ENCODE results near the gene ANTXR1. TPM values are rescaled to one million over a fixed set of nuclear protein-coding genes. Genes with fewer than 3 reads are reported as not detected.

The ANTXR1 gene
- polyA plus RNA-seq, 6 donors from 2014 or later: not detected

DNA sequence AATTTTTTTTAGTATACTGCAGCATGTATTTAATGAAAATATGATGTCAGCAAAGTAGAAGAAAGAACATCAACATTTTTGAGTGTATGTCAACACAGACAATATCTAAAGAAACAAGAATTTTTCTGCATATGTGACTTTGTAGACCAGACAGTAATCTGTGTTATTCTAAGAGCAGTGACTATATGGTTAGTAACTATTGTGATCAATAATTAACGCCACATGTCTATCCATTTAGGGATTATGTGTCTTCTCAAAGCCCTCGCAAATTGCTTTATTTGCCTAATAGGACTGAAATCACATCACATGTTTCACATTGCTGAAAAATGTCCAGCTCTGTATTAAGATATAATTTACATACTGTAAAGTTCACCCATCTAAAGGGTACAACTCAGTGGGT is 266.2 kb downstream of the ANTXR1 start:
- Mint-ChIP-seq H3K9me3 (peaks cover 0 to 4% (median 0%) of the 10 kb centered on the region in 7 donors), H3K4me1 (no peaks in the 10 kb centered on the region), H3K27ac (no peak overlapping the region), H3K27me3 (peaks cover 9 to 33% (median 14%) of the 10 kb centered on the region in 3 donors), H3K36me3 (no peaks in the 10 kb centered on the region), H3K4me3 (no peak overlapping the region)
- DNase-seq (no peak), ATAC-seq (ENCODE audit: low read depth in 2 of 2) (no peak)

DNA sequence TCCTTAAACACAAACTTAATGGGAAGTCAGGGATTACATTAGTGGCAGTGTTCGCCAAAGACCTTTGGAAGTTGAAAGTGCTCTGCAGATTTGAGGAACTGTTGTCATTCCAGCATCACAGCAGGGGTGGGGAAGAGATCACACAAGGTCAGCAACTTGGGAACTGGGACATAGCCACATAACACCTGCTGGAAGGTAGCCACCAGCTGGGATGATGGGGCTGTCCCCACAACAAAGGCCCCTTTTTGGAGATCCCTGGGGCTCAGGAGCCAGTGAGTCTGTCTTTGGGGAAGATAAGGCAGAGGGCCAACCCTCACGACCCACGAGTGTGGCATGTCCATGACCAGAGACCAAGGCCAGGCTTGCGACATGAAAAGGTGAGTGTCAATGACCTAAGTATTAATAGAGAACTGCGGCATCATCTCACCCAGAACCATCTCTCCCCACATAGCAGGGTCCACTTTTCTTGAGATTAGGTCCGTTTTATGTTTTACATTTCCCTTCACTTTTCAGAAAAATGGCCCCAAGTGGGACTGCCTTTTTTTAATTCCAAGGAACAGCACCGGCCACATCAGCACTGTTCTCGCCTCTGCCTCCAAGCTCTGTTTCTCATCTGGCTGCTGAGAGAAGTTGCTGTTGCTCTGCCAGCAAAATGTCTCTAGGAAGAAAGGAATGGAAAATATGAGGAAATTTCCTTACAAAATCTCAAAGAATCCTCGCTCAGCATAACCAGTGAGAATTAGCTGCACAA is 267.1 kb downstream of the ANTXR1 start:
- Mint-ChIP-seq H3K4me3 (no peak overlapping the region), H3K27me3 (peaks cover 7 to 24% (median 9%) of the 10 kb centered on the region in 3 donors), H3K27ac (no peak overlapping the region), H3K36me3 (no peaks in the 10 kb centered on the region), H3K4me1 (no peaks in the 10 kb centered on the region), H3K9me3 (peaks cover 0 to 4% (median 0%) of the 10 kb centered on the region in 7 donors)
- ATAC-seq (ENCODE audit: low read depth in 2 of 2): no peak
- DNase-seq: no peak

DNA sequence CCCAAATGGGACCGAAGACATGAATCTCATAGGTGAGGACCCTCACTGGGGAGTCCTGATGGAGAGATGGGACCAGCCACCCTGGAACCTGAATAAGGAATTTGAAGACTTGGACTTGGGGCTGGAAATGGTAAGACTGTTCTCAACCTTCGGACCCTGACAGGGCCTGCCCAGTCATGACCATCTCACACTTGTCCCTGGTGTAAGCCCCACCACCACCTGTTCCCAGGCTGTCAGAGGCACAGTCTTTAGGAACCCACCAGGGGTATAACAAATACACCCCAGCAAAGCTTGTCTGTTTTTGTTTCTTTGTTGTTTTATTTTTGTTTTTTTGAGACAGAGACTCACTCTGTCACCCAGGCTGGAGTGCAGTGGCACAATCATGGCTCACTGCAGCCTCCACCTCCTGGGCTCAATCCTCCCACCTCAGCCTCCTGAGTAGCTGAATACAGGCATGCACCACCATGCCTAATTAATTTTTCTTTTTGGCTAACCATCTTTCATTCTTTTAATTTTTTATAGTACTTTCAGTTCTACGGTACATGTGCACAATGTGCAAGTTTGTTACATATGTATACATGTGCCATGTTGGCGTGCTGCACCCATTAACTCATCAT is 267.9 kb downstream of the ANTXR1 start:
- ATAC-seq (ENCODE audit: low read depth in 2 of 2): no peak
- no peak for DNase-seq
- Mint-ChIP-seq H3K27ac (no peak overlapping the region), H3K36me3 (no peaks in the 10 kb centered on the region), H3K4me3 (no peak overlapping the region), H3K4me1 (no peaks in the 10 kb centered on the region), H3K9me3 (peaks cover 0 to 4% (median 0%) of the 10 kb centered on the region in 7 donors), H3K27me3 (peaks cover 0 to 18% (median 5%) of the 10 kb centered on the region in 3 donors)

DNA sequence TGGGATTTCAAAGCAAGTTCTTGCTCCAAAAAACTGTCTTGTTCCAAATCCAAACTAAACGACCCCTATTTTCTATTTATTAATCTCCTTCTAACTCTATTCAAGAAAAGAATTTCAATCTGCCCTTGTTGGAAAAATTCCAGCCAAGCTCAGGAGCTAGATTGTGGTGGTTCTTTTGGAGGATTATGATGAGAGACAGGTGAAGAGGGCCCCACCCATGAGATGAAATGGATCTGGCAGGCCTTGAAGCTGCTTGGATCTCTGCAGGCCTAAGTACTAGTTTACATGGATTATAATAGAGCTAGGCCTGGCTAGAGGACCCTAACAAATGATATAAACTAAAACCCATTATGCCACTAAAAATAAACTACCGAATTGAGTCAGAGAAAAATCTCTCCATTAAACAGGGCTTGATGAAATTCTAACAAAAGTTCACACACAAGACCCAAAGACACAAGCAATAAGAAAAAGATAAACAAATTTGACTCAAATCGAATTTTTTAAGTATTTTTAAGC is 272.5 kb downstream of the ANTXR1 start:
- H3K4me1 Mint-ChIP-seq: no peaks in the 10 kb centered on the region
- no peak for DNase-seq

DNA sequence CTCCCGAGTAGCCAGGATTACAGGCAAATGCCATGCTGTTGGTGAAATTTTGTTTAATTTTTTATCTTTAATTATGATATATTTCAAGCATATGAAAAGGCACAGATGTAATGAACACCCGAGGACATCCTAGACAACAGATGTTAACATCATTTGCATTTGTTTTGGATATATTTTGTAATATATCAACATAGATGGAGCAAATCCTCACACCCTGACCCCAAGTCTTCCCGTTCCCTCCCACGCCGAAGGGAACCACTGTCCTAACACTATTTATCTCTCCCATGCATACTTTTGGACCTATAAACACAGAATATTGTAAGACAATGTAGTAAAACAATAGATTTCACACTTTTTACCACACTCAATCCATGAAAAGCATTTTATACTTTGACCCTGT is 274.6 kb downstream of the ANTXR1 start:
- DNase-seq (no peak), ATAC-seq (ENCODE audit: low read depth in 2 of 2) (no peak)
- Mint-ChIP-seq H3K4me1 (no peaks in the 10 kb centered on the region), H3K36me3 (no peaks in the 10 kb centered on the region), H3K4me3 (no peak overlapping the region), H3K27ac (peak overlapping the region in 1 of 6 donors; percentile 24), H3K27me3 (peaks cover 0 to 11% (median 0%) of the 10 kb centered on the region in 3 donors), H3K9me3 (peaks cover 0 to 3% (median 0%) of the 10 kb centered on the region in 7 donors)

More for the DNA sequence above, 272.5 kb downstream of the ANTXR1 start:
- Mint-ChIP-seq H3K27me3 (peaks cover 0 to 11% (median 0%) of the 10 kb centered on the region in 3 donors), H3K27ac (no peak overlapping the region), H3K9me3 (peaks cover 0 to 3% (median 0%) of the 10 kb centered on the region in 7 donors), H3K4me3 (no peak overlapping the region), H3K36me3 (no peaks in the 10 kb centered on the region)
- ATAC-seq (ENCODE audit: low read depth in 2 of 2): no peak

DNA sequence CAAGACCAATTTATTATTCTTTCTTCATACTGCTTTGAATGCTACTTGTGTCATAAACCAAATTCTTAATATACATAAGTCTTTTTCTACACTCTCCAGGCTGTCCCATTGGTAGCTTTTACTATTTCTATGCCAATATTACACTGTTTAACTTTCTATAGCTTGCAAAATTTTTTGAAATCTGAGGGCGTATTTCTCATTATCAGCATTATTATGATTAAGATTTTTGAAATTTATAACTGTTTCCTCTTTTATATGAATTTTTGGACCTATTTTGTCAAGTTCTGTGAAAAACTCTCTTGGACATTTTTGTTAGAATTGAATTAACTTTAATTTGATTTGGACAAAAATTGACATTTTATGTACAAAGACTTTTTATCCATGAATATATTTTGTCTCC is 275.4 kb downstream of the ANTXR1 start:
- H3K27ac Mint-ChIP-seq: no peak overlapping the region
- DNase-seq: no peak
- H3K36me3 Mint-ChIP-seq: no peaks in the 10 kb centered on the region
- H3K4me1 Mint-ChIP-seq: no peaks in the 10 kb centered on the region
- H3K9me3 Mint-ChIP-seq: peaks cover 0 to 3% (median 0%) of the 10 kb centered on the region in 7 donors
- peaks cover 0 to 11% (median 0%) of the 10 kb centered on the region in 3 donors for H3K27me3 Mint-ChIP-seq
- ATAC-seq (ENCODE audit: low read depth in 2 of 2): no peak
- no peak overlapping the region for H3K4me3 Mint-ChIP-seq

DNA sequence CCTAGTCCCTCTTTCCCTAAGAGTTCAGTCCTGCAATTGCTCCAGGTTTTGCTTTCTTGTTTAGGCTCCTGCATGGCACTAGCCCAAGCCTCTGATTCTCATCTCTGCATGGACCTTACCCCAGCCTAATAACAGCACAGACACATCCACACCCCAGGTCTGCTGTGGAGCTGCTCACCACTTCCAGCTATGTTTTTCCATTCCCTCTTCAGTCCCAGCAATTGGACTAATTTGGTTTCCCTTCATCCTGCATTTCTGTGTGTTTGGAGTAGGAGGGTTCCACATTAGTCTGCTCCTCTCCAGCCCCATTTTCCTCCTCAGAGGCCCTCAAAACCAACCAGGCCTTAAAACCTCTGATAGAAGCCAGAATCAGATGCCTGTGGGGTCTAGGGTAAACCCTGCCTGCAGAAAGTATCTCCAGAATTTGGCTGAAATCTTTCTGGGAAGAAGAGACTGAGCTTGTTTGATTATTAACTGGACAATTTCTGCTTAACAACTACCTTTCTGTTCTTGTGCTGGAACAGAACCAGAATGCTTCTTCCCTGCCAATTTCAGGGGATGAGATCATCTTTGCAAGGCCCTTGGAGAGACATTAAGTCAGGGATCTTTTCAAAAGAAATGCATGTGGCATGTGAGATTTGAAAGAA is 278.1 kb downstream of the ANTXR1 start:
- peak overlapping the region in 1 of 6 donors; percentile 48 for H3K27ac Mint-ChIP-seq
- no peaks in the 10 kb centered on the region for H3K4me1 Mint-ChIP-seq
- ATAC-seq (ENCODE audit: low read depth in 2 of 2): no peak
- DNase-seq: no peak
- H3K4me3 Mint-ChIP-seq: no peak overlapping the region
- peaks cover 0 to 3% (median 0%) of the 10 kb centered on the region in 7 donors for H3K9me3 Mint-ChIP-seq
- no peaks in the 10 kb centered on the region for H3K36me3 Mint-ChIP-seq
- H3K27me3 Mint-ChIP-seq: peaks cover 0 to 19% (median 0%) of the 10 kb centered on the region in 3 donors

DNA sequence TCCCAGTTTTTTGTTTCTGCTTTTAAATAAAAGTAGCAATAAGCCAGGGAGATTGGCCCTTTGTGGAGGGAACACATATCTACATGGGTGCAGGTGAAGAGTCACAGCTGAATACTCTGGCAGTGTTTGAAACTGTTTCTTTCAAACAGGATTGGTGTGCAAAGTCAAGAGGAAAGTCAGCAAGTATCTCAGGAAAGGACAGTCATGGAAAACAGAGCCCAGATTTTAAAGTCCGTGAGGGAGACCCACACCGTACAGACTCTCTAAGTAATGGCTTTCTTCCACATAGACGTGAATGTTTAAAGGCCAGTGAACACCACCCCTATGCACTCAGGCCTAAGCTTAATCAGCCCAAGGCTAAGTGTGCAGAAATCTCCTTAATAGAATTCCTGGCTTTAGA is 278.7 kb downstream of the ANTXR1 start:
- DNase-seq: no peak
- Mint-ChIP-seq H3K36me3 (no peaks in the 10 kb centered on the region), H3K4me1 (no peaks in the 10 kb centered on the region), H3K4me3 (no peak overlapping the region), H3K27me3 (peaks cover 0 to 19% (median 0%) of the 10 kb centered on the region in 3 donors), H3K27ac (no peak overlapping the region), H3K9me3 (peaks cover 0 to 3% (median 0%) of the 10 kb centered on the region in 7 donors)
- ATAC-seq (ENCODE audit: low read depth in 2 of 2): no peak

DNA sequence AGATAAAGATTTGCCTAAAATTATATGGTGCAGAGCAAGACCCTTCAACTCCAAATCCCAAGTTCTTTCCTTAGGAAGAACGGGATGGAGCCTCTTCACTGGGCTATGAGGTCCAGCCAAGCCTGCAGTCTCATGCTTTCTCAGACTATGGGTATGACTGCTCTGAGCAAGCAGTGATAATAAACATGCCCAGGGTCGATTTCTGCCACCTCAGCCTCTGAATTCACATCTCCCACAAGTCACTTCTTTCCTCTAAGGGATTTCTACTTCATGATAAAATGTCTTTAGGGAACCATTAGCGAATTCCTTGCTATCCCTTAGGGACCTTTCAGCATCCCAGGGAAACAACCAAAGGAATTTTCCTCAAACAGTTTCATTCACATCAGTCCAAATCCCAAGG is 279.3 kb downstream of the ANTXR1 start:
- Mint-ChIP-seq H3K27ac (no peak overlapping the region), H3K36me3 (no peaks in the 10 kb centered on the region), H3K27me3 (peaks cover 0 to 19% (median 0%) of the 10 kb centered on the region in 3 donors), H3K4me3 (no peak overlapping the region), H3K4me1 (no peaks in the 10 kb centered on the region), H3K9me3 (peaks cover 0 to 3% (median 0%) of the 10 kb centered on the region in 7 donors)
- DNase-seq: no peak
- ATAC-seq (ENCODE audit: low read depth in 2 of 2): no peak

DNA sequence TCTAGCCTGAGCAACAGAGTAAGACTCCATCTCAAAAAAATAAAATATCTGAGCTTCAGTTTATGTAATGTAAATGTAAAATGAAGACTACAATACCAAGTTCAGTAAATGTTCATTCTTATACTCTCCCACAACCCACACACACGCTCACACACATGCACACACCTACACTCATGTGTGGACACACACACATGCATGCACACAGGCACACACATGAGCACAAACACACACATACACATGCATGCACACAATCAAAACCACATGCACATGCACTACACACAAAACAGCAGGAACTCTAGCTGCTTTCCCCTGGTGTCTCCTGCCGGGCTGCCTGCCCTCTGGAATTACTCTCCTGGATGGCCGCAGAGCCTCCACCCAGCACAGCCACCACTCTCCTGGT is 283.4 kb downstream of the ANTXR1 start:
- no peaks in the 10 kb centered on the region for H3K9me3 Mint-ChIP-seq
- H3K27me3 Mint-ChIP-seq: peaks cover 0 to 8% (median 6%) of the 10 kb centered on the region in 3 donors
- ATAC-seq (ENCODE audit: low read depth in 2 of 2) (no peak), DNase-seq (no peak)
- H3K27ac Mint-ChIP-seq: no peak overlapping the region
- H3K4me3 Mint-ChIP-seq: no peak overlapping the region
- no peaks in the 10 kb centered on the region for H3K36me3 Mint-ChIP-seq
- H3K4me1 Mint-ChIP-seq: no peaks in the 10 kb centered on the region

DNA sequence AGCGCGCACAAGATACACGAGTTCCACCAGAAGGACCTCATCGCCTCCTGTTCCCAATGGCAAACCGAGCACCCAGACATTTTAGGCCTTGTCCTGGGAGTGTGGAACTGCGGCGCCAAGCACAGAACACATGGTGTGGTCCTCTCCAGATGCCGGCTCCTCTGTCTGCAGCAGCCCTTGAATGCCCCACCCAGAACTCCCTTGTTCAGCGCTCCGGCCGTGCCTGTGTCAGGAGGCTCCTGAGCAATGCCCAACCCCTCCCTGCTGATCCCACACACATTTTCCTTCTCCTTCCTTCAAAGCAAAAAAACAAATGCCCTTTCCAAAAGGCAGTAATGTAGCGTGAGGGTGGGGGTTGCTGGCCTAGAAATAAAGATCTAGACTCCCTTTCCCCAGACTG is 284.2 kb downstream of the ANTXR1 start:
- no peak for DNase-seq
- peak overlapping the region in 2 of 6 donors; percentile 16 to 59 for H3K27ac Mint-ChIP-seq
- no peak for ATAC-seq (ENCODE audit: low read depth in 2 of 2)
- H3K4me1 Mint-ChIP-seq: no peaks in the 10 kb centered on the region
- H3K9me3 Mint-ChIP-seq: no peaks in the 10 kb centered on the region
- no peak overlapping the region for H3K4me3 Mint-ChIP-seq
- H3K27me3 Mint-ChIP-seq: peaks cover 2 to 14% (median 10%) of the 10 kb centered on the region in 3 donors
- H3K36me3 Mint-ChIP-seq: no peaks in the 10 kb centered on the region

DNA sequence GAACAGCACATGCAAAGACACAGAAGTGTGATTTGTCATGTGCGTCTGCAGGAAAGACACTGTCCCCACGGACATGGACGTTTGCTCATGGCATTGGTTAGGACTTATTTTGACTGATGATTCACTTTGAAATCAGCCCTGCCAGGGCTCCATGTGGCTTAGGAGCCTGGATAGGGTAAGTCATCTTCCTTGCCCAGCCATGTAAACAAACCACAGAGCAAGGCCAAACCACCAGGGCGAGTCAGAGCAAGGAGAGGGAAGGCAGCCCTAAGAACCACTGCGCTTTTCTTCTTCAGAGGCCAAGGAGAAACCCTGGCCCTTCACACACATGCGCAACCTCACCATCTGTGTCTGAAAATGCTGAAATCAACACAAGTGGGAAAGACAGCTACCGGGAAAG is 285.3 kb downstream of the ANTXR1 start:
- no peaks in the 10 kb centered on the region for H3K36me3 Mint-ChIP-seq
- H3K9me3 Mint-ChIP-seq: peaks cover 0 to 4% (median 0%) of the 10 kb centered on the region in 7 donors
- no peak overlapping the region for H3K4me3 Mint-ChIP-seq
- H3K4me1 Mint-ChIP-seq: no peaks in the 10 kb centered on the region
- H3K27me3 Mint-ChIP-seq: peaks cover 9 to 24% (median 17%) of the 10 kb centered on the region in 3 donors
- ATAC-seq (ENCODE audit: low read depth in 2 of 2): no peak
- DNase-seq: no peak
- H3K27ac Mint-ChIP-seq: peak overlapping the region in 1 of 6 donors; percentile 1

DNA sequence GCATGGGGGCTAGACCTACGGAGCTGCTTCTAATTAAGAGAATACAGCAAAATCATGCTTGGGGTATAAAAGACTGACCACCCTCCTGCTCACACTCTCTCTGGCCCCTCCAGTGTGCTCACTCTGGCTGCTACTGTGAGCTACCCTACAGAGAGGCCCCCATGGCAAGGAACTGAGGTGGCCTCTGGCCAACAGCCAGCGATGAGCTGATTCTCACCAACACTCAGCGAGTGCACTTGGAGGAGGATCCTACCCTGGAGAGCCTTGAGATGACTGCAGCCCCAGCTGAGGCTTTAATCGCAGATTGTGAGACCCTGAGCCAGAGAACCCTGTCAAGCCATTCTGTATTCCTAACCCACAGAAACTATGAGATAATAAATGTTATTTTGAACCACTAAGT is 285.9 kb downstream of the ANTXR1 start:
- Mint-ChIP-seq H3K36me3 (peaks cover 0 to 1% of the 10 kb centered on the region in 2 donors), H3K27me3 (peaks cover 9 to 24% (median 18%) of the 10 kb centered on the region in 3 donors), H3K9me3 (peaks cover 0 to 7% (median 2%) of the 10 kb centered on the region in 7 donors), H3K4me1 (no peaks in the 10 kb centered on the region), H3K4me3 (no peak overlapping the region), H3K27ac (no peak overlapping the region)
- DNase-seq (no peak), ATAC-seq (ENCODE audit: low read depth in 2 of 2) (no peak)

Data from naive B cell (primary cell).